Hepatocyte (in vitro differentiated cells): ENCODE measurements around the gene TEPSIN. TPM values are rescaled to one million over a fixed set of nuclear protein-coding genes. Genes with fewer than 3 reads are reported as not detected.

Source experiments
- DNase-seq: peaks from one replicate; pipeline ENCODE4 v3.0.0-alpha.2; 2016; ENCODE audit warnings: low spot score
- H2AFZ ChIP-seq: fragments of 200-600 bp; sonication (generic); 2 replicates; pipeline ENCODE4 v1.6.0; 2016; ENCODE audit warnings: antibody characterized with exemption, mild to moderate bottlenecking
- H3K27ac ChIP-seq: fragments of 200-600 bp; sonication (generic); 2 replicates; pipeline ENCODE4 v1.5.1; 2016; ENCODE audit warnings: mild to moderate bottlenecking
- H3K27me3 ChIP-seq: fragments of 200-600 bp; sonication (generic); 2 replicates; pipeline ENCODE4 v1.6.1; 2016
- H3K36me3 ChIP-seq: fragments of 200-600 bp; sonication (generic); replicated peaks from 2 replicates; pipeline ENCODE4 v1.5.1; 2016; ENCODE audit warnings: low read depth; ENCODE audit not compliant: insufficient read depth
- H3K4me1 ChIP-seq: fragments of 200-600 bp; sonication (generic); 2 replicates; pipeline ENCODE4 v1.5.1; 2016; ENCODE audit warnings: mild to moderate bottlenecking, moderate library complexity; ENCODE audit not compliant: insufficient read depth
- H3K4me2 ChIP-seq: fragments of 200-600 bp; sonication (generic); 2 replicates; pipeline ENCODE4 v1.6.0; 2016
- H3K4me3 ChIP-seq: fragments of 200-600 bp; sonication (generic); 2 replicates; pipeline ENCODE4 v1.5.1; 2016; ENCODE audit warnings: mild to moderate bottlenecking
- H3K79me2 ChIP-seq: fragments of 200-600 bp; sonication (generic); 2 replicates; pipeline ENCODE4 v1.6.0; 2017; ENCODE audit warnings: mild to moderate bottlenecking
- H3K9me2 ChIP-seq: fragments of 200-600 bp; sonication (generic); replicated peaks from 2 replicates; pipeline ENCODE4 v1.6.0; 2017; ENCODE audit warnings: mild to moderate bottlenecking; ENCODE audit not compliant: insufficient read depth
- H3K9me3 ChIP-seq: fragments of 200-600 bp; sonication (generic); 2 replicates; pipeline ENCODE4 v1.5.1; 2016; ENCODE audit warnings: low read depth, mild to moderate bottlenecking
- H4K20me1 ChIP-seq: fragments of 200-600 bp; sonication (generic); 2 replicates; pipeline ENCODE4 v1.6.0; 2016; ENCODE audit warnings: mild to moderate bottlenecking; ENCODE audit not compliant: insufficient read depth, poor library complexity, severe bottlenecking
- EZH2 ChIP-seq: fragments of 200-600 bp; sonication (generic); IDR thresholded peaks from 2 replicates; pipeline ENCODE4 v1.6.1; 2016; ENCODE audit warnings: antibody characterized with exemption, mild to moderate bottlenecking, borderline replicate concordance
- EZH2phosphoT487 ChIP-seq: fragments of 200-600 bp; sonication (generic); IDR thresholded peaks from one replicate; pipeline ENCODE4 v1.6.1; 2018; ENCODE audit warnings: antibody characterized with exemption, mild to moderate bottlenecking, low read depth, moderate library complexity; ENCODE audit not compliant: unreplicated experiment, severe bottlenecking
- WGBS: methylation state at CpG from one replicate; pipeline ENCODE4 v1.1.6; 2016; ENCODE audit warnings: low lambda C conversion rate; ENCODE audit errors: missing lambda C conversion rate; 5-methylcytosine and 5-hydroxymethylcytosine counted together
- polyA plus RNA-seq: library from polyadenylated mRNA; unstranded; fragments of >200 nt; fragmentation: Nextera tagmentation; extraction: Ambion mirVana; gene quantifications from 2 replicates; pipeline ENCODE4 v1.2.1, GENCODE V29; 2016
- total RNA-seq: library from RNA; depleted of rRNA; stranded (reverse); fragments of >200 nt; gene quantifications from 2 replicates; pipeline ENCODE4 v1.2.3, GENCODE V29; 2014
- TF ChIP-seq, protein P1 (sequence below): fragments of 200-600 bp; sonication (generic); IDR thresholded peaks from 2 replicates; pipeline ENCODE4 v1.5.1; 2016; ENCODE audit warnings: antibody characterized with exemption, mild to moderate bottlenecking; ENCODE audit not compliant: poor library complexity

TEPSIN gene
- total and polyA plus RNA-seq, 2 experiments from 2014 or later, result 34.1 to 44.3 TPM

- H3K36me3 ChIP-seq, result no peaks in the 10 kb centered on the region
Observed at GRCh38 chr17:81286491-81287145, 47.8 kb upstream of the TEPSIN start.

DNA sequence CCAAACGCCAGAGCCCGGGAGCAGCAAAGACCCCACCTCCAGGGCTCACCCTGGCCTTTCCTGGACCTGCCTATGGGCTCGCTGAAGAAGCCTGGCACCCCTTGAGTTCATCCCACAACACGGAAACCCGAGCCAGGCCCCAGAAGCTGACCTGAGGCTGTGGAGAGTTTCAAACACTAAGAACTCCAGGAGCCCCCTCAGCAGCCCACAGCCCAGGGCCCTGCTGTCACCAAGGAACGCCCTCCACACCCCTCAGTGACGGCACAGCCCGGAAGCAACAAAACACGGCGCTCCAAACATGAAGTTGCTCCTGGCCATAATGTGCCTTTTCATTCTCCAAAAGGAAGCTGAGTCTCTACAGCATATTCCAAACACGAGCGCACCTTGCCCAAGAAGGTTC is 47.0 kb upstream of the TEPSIN start:
- no peaks in the 10 kb centered on the region for H3K4me1 ChIP-seq
- peaks cover 5% of the 10 kb centered on the region for H4K20me1 ChIP-seq
- no peak overlapping the region for H3K27ac ChIP-seq
- H3K27me3 ChIP-seq, result no peaks in the 10 kb centered on the region
- no peaks in the 10 kb centered on the region for H3K9me2 ChIP-seq
- H3K79me2 ChIP-seq, result peaks cover 65% of the 10 kb centered on the region
- H3K36me3 ChIP-seq, result no peaks in the 10 kb centered on the region
- WGBS, result 78% methylated on average over 12 of the region's 12 CpGs
- H3K9me3 ChIP-seq, result no peaks in the 10 kb centered on the region
- TF ChIP-seq EZH2phosphoT487 (no peak), EZH2 (no peak)
- TF ChIP-seq, protein P1, sequence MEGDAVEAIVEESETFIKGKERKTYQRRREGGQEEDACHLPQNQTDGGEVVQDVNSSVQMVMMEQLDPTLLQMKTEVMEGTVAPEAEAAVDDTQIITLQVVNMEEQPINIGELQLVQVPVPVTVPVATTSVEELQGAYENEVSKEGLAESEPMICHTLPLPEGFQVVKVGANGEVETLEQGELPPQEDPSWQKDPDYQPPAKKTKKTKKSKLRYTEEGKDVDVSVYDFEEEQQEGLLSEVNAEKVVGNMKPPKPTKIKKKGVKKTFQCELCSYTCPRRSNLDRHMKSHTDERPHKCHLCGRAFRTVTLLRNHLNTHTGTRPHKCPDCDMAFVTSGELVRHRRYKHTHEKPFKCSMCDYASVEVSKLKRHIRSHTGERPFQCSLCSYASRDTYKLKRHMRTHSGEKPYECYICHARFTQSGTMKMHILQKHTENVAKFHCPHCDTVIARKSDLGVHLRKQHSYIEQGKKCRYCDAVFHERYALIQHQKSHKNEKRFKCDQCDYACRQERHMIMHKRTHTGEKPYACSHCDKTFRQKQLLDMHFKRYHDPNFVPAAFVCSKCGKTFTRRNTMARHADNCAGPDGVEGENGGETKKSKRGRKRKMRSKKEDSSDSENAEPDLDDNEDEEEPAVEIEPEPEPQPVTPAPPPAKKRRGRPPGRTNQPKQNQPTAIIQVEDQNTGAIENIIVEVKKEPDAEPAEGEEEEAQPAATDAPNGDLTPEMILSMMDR, result no peak
- no peak overlapping the region for H3K4me2 ChIP-seq
- no peak overlapping the region for H3K4me3 ChIP-seq
- DNase-seq, result no peak
- H2AFZ ChIP-seq, result no peak overlapping the region

More at GRCh38 chr17:81286491-81287145, 47.8 kb upstream of the TEPSIN start:
- peaks cover 72% of the 10 kb centered on the region for H3K79me2 ChIP-seq
- H3K9me3 ChIP-seq, result no peaks in the 10 kb centered on the region
- H3K9me2 ChIP-seq, result no peaks in the 10 kb centered on the region
- H4K20me1 ChIP-seq, result peaks cover 12% of the 10 kb centered on the region
- TF ChIP-seq, protein P1, result no peak
- TF ChIP-seq EZH2, result no peak
- no peak for TF ChIP-seq EZH2phosphoT487
- no peak overlapping the region for H3K4me2 ChIP-seq
- no peak overlapping the region for H2AFZ ChIP-seq
- H3K27me3 ChIP-seq, result no peaks in the 10 kb centered on the region
- H3K4me1 ChIP-seq, result no peaks in the 10 kb centered on the region
- 92% methylated on average over 22 of the region's 23 CpGs for WGBS
- no peak for DNase-seq
- H3K27ac ChIP-seq, result no peak overlapping the region
- H3K4me3 ChIP-seq, result no peak overlapping the region

- DNase-seq, result no peak
- Histone ChIP-seq H3K4me3 (no peak overlapping the region), H3K36me3 (no peaks in the 10 kb centered on the region), H3K4me1 (no peaks in the 10 kb centered on the region), H4K20me1 (peaks cover 4% of the 10 kb centered on the region), H3K79me2 (peaks cover 59% of the 10 kb centered on the region), H3K27ac (no peak overlapping the region), H3K4me2 (no peak overlapping the region), H3K9me3 (no peaks in the 10 kb centered on the region), H3K9me2 (no peaks in the 10 kb centered on the region), H3K27me3 (no peaks in the 10 kb centered on the region), H2AFZ (no peak overlapping the region)
- WGBS, result 87% methylated on average over 37 of the region's 37 CpGs
- TF ChIP-seq, protein P1, result no peak
- TF ChIP-seq EZH2phosphoT487 (no peak), EZH2 (no peak)
Observed at GRCh38 chr17:81285179-81285878, 46.5 kb upstream of the TEPSIN start.
